Dendritic cell treated with granulocyte-macrophage colony-stimulating factor and Interleukin-4, amounts not matched to agents 40 ng/mL and 50 ng/mL, for 4 days (primary cell): ENCODE data around the gene LDLR.
"Not testable (repeated sequence)": the region's sequence is repeated elsewhere in the genome, so short reads cannot be mapped to it uniquely, and the experiment has no call there.

ENCODE experiments used
- H3K27ac Mint-ChIP-seq: one replicate; pipeline ENCODE4 v1.8.0; 2022; ENCODE audit warnings: mild to moderate bottlenecking, mixed read lengths
- H3K27me3 Mint-ChIP-seq: one replicate; pipeline ENCODE4 v1.8.0; 2022; ENCODE audit warnings: mild to moderate bottlenecking, mixed read lengths
- H3K36me3 Mint-ChIP-seq: one replicate; pipeline ENCODE4 v1.8.0; 2022; ENCODE audit warnings: low read depth, mixed read lengths
- H3K4me1 Mint-ChIP-seq: one replicate; pipeline ENCODE4 v1.8.0; 2022; ENCODE audit warnings: low read depth, mixed read lengths
- H3K4me3 Mint-ChIP-seq: one replicate; pipeline ENCODE4 v1.8.0; 2022; ENCODE audit warnings: mild to moderate bottlenecking, moderate library complexity, mixed read lengths
- H3K9me3 Mint-ChIP-seq: one replicate; pipeline ENCODE4 v1.8.0; 2022; ENCODE audit warnings: mixed read lengths
- intact Hi-C: fragments of 100-400 bp; cut with micrococcal nuclease; formaldehyde crosslinking; loops from one replicate; pipeline ENCODE4 v1.15.0; 2022

LDLR gene

GRCh38 chr19:11102944-11103343 lies 13.7 kb downstream of the LDLR start:
- no peaks in the 10 kb centered on the region for H3K4me1 Mint-ChIP-seq
- H3K27me3 Mint-ChIP-seq, result no peaks in the 10 kb centered on the region
- H3K36me3 Mint-ChIP-seq, result peaks cover 94% of the 10 kb centered on the region

DNA sequence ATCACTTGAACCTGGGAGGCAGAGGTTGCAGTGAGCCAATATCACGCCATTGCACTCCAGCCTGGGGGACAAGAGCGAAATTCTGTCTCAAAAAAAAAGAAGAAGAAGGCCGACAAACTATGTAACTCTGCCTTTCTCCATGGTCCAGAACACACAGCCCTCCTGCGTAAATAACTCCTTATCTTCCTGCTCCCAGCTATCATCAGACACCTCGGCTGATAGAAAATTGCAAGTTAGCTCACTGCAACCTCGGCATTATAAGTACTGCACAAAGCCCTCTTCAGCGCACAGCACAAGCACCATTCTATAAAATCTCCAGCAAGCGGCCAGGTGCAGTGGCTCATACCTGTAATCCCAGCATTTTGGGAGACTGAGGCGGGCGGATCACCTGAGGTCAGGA lies 14.4 kb downstream of the LDLR start:
- H3K4me3 Mint-ChIP-seq, H3K9me3 Mint-ChIP-seq, H3K27ac Mint-ChIP-seq, H3K4me1 Mint-ChIP-seq, H3K27me3 Mint-ChIP-seq, intact Hi-C loops: not testable (repeated sequence)
- peaks cover 99% of the 10 kb centered on the region for H3K36me3 Mint-ChIP-seq

More at GRCh38 chr19:11102944-11103343, 13.7 kb downstream of the LDLR start:
- no peaks in the 10 kb centered on the region for H3K9me3 Mint-ChIP-seq
- intact Hi-C loops, result no loop called here
- H3K4me3 Mint-ChIP-seq, result no peak overlapping the region
- H3K27ac Mint-ChIP-seq, result no peak overlapping the region

DNA sequence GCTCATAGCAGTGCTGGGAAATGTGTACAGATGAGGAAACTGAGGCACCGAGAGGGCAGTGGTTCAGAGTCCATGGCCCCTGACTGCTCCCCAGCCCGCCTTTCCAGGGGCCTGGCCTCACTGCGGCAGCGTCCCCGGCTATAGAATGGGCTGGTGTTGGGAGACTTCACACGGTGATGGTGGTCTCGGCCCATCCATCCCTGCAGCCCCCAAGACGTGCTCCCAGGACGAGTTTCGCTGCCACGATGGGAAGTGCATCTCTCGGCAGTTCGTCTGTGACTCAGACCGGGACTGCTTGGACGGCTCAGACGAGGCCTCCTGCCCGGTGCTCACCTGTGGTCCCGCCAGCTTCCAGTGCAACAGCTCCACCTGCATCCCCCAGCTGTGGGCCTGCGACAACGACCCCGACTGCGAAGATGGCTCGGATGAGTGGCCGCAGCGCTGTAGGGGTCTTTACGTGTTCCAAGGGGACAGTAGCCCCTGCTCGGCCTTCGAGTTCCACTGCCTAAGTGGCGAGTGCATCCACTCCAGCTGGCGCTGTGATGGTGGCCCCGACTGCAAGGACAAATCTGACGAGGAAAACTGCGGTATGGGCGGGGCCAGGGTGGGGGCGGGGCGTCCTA lies 15.9 kb downstream of the LDLR start:
- Mint-ChIP-seq H3K4me3 (no peak overlapping the region), H3K9me3 (no peaks in the 10 kb centered on the region), H3K27ac (no peak overlapping the region), H3K4me1 (no peaks in the 10 kb centered on the region), H3K36me3 (peaks cover 99% of the 10 kb centered on the region), H3K27me3 (no peaks in the 10 kb centered on the region)
- intact Hi-C loops, result no loop called here

- no peak overlapping the region for H3K4me3 Mint-ChIP-seq
- no peaks in the 10 kb centered on the region for H3K27me3 Mint-ChIP-seq
- peaks cover 100% of the 10 kb centered on the region for H3K36me3 Mint-ChIP-seq
- H3K4me1 Mint-ChIP-seq, result no peaks in the 10 kb centered on the region
- H3K9me3 Mint-ChIP-seq, result no peaks in the 10 kb centered on the region
- H3K27ac Mint-ChIP-seq, result no peak overlapping the region
- intact Hi-C loops, result no loop called here
These were observed 17.2 kb downstream of the LDLR start for GRCh38 chr19:11106477-11106876.

GRCh38 chr19:11108746-11109145 lies 19.5 kb downstream of the LDLR start:
- H3K9me3 Mint-ChIP-seq, result no peaks in the 10 kb centered on the region
- H3K27ac Mint-ChIP-seq, result no peak overlapping the region
- no peaks in the 10 kb centered on the region for H3K4me1 Mint-ChIP-seq
- H3K27me3 Mint-ChIP-seq, result no peaks in the 10 kb centered on the region
- peaks cover 100% of the 10 kb centered on the region for H3K36me3 Mint-ChIP-seq
- intact Hi-C loops, result no loop called here
- H3K4me3 Mint-ChIP-seq, result no peak overlapping the region

DNA sequence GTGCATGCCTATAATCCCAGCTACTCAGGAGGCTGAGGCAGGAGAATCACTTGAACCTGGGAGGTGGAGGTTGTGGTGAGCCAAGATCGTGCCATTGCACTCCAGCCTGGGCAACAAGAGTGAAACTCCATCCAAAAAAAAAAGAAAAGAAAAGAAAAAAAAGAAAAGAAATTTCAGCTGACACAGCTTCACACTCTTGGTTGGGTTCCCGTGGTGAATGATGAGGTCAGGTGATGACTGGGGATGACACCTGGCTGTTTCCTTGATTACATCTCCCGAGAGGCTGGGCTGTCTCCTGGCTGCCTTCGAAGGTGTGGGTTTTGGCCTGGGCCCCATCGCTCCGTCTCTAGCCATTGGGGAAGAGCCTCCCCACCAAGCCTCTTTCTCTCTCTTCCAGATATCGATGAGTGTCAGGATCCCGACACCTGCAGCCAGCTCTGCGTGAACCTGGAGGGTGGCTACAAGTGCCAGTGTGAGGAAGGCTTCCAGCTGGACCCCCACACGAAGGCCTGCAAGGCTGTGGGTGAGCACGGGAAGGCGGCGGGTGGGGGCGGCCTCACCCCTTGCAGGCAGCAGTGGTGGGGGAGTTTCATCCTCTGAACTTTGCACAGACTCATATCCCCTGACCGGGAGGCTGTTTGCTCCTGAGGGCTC lies 22.0 kb downstream of the LDLR start:
- H3K27ac Mint-ChIP-seq, result no peak overlapping the region
- H3K27me3 Mint-ChIP-seq, result no peaks in the 10 kb centered on the region
- H3K4me3 Mint-ChIP-seq, result no peak overlapping the region
- intact Hi-C loops, result loop anchor here (5.0 kb wide), 1 partner anchor 74 kb away; no protein-coding TSS in a partner anchor
- H3K4me1 Mint-ChIP-seq, result no peaks in the 10 kb centered on the region
- H3K36me3 Mint-ChIP-seq, result peaks cover 100% of the 10 kb centered on the region
- no peaks in the 10 kb centered on the region for H3K9me3 Mint-ChIP-seq

GRCh38 chr19:11111771-11112144 lies 22.5 kb downstream of the LDLR start:
- Mint-ChIP-seq H3K9me3 (no peaks in the 10 kb centered on the region), H3K4me3 (no peak overlapping the region), H3K27ac (no peak overlapping the region), H3K36me3 (peaks cover 100% of the 10 kb centered on the region), H3K4me1 (no peaks in the 10 kb centered on the region), H3K27me3 (no peaks in the 10 kb centered on the region)
- intact Hi-C loops, result loop anchor here (5.0 kb wide), 1 partner anchor 74 kb away; no protein-coding TSS in a partner anchor

DNA sequence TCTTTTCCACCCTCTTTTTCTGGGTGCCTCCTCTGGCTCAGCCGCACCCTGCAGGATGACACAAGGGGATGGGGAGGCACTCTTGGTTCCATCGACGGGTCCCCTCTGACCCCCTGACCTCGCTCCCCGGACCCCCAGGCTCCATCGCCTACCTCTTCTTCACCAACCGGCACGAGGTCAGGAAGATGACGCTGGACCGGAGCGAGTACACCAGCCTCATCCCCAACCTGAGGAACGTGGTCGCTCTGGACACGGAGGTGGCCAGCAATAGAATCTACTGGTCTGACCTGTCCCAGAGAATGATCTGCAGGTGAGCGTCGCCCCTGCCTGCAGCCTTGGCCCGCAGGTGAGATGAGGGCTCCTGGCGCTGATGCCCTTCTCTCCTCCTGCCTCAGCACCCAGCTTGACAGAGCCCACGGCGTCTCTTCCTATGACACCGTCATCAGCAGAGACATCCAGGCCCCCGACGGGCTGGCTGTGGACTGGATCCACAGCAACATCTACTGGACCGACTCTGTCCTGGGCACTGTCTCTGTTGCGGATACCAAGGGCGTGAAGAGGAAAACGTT lies 24.0 kb downstream of the LDLR start:
- Mint-ChIP-seq H3K4me1 (no peaks in the 10 kb centered on the region), H3K9me3 (no peaks in the 10 kb centered on the region), H3K36me3 (peaks cover 100% of the 10 kb centered on the region), H3K27me3 (no peaks in the 10 kb centered on the region), H3K4me3 (no peak overlapping the region), H3K27ac (no peak overlapping the region)
- intact Hi-C loops, result loop anchor here (5.0 kb wide), 1 partner anchor 76 kb away; no protein-coding TSS in a partner anchor

DNA sequence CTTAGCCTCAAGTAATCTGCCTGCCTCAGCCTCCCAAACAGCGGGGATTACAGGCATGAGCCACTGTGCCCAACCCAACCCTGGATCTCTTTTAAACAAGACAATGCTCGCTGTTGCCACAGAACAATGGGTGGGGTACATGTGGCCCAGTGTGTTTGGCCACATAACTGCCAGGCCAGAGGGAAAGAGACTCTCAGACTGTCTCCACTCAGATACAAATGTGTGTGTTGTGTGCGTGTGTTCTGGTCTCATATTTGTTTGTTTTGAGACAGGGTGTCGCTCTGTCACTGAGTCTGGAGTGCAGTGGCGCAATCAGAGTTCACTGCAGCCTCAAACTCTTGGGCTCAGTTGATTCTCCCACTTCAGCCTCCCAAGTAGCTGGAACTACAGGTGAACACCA lies 25.8 kb downstream of the LDLR start:
- Mint-ChIP-seq H3K4me1 (no peaks in the 10 kb centered on the region), H3K27me3 (no peaks in the 10 kb centered on the region), H3K4me3 (no peak overlapping the region), H3K36me3 (peaks cover 100% of the 10 kb centered on the region), H3K9me3 (no peaks in the 10 kb centered on the region), H3K27ac (no peak overlapping the region)
- intact Hi-C loops, result no loop called here

DNA sequence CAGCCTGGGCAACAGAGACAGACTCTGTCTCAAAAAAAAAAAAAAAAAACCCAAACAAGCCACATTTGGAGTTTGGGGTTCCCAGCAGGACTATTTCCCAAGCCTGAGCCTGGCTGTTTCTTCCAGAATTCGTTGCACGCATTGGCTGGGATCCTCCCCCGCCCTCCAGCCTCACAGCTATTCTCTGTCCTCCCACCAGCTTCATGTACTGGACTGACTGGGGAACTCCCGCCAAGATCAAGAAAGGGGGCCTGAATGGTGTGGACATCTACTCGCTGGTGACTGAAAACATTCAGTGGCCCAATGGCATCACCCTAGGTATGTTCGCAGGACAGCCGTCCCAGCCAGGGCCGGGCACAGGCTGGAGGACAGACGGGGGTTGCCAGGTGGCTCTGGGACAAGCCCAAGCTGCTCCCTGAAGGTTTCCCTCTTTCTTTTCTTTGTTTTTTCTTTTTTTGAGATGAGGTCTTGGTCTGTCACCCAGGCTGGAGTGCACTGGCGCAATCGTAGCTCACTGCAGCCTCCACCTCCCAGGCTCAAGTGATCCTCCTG lies 26.7 kb downstream of the LDLR start:
- no peak overlapping the region for H3K4me3 Mint-ChIP-seq
- H3K27ac Mint-ChIP-seq, result no peak overlapping the region
- peaks cover 100% of the 10 kb centered on the region for H3K36me3 Mint-ChIP-seq
- H3K9me3 Mint-ChIP-seq, result no peaks in the 10 kb centered on the region
- intact Hi-C loops, result no loop called here
- no peaks in the 10 kb centered on the region for H3K4me1 Mint-ChIP-seq
- H3K27me3 Mint-ChIP-seq, result no peaks in the 10 kb centered on the region

DNA sequence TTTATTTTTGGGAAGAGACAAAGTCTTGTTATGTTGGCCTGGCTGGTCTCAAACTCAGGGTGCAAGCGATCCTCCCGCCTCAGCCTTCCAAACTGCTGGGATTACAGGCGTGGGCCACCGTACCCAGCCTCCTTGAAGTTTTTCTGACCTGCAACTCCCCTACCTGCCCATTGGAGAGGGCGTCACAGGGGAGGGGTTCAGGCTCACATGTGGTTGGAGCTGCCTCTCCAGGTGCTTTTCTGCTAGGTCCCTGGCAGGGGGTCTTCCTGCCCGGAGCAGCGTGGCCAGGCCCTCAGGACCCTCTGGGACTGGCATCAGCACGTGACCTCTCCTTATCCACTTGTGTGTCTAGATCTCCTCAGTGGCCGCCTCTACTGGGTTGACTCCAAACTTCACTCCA lies 27.2 kb downstream of the LDLR start:
- Mint-ChIP-seq H3K27ac (no peak overlapping the region), H3K9me3 (no peaks in the 10 kb centered on the region), H3K4me3 (no peak overlapping the region), H3K36me3 (peaks cover 100% of the 10 kb centered on the region), H3K4me1 (no peaks in the 10 kb centered on the region), H3K27me3 (no peaks in the 10 kb centered on the region)
- intact Hi-C loops, result no loop called here

- intact Hi-C loops, result not testable (repeated sequence)
These were observed 32.7 kb downstream of the LDLR start for GRCh38 chr19:11121963-11122362.

GRCh38 chr19:11123114-11123513 lies 33.9 kb downstream of the LDLR start:
- no peak overlapping the region for H3K27ac Mint-ChIP-seq
- H3K4me1 Mint-ChIP-seq, result no peaks in the 10 kb centered on the region
- H3K36me3 Mint-ChIP-seq, result peaks cover 95% of the 10 kb centered on the region

More at GRCh38 chr19:11121963-11122362, 32.7 kb downstream of the LDLR start:
- not testable (repeated sequence) for H3K4me1 Mint-ChIP-seq, H3K27ac Mint-ChIP-seq, H3K4me3 Mint-ChIP-seq, H3K27me3 Mint-ChIP-seq, H3K9me3 Mint-ChIP-seq
- peaks cover 95% of the 10 kb centered on the region for H3K36me3 Mint-ChIP-seq

DNA sequence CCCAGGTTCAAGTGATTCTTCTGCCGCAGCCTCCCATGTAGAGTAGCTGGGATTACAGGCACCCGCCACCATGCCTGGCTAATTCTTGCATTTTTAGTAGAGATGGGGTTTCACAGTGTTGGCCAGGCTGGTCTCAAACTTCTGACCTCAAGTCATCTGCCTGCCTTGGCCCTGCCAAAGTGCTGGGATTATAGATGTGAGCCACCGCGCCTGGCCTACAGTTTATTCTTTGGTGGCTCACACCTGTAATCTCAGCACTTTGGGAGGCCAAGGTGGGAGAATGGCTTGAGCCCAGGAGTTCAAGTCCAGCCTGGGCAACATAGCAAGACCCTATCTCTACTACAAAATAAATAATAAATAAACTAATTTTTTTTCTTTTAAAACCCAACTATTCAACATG lies 34.9 kb downstream of the LDLR start:
- H3K4me3 Mint-ChIP-seq, intact Hi-C loops, H3K9me3 Mint-ChIP-seq, H3K4me1 Mint-ChIP-seq, H3K27ac Mint-ChIP-seq, H3K27me3 Mint-ChIP-seq: not testable (repeated sequence)
- H3K36me3 Mint-ChIP-seq, result peaks cover 95% of the 10 kb centered on the region

More at GRCh38 chr19:11123114-11123513, 33.9 kb downstream of the LDLR start:
- intact Hi-C loops, result no loop called here
- Mint-ChIP-seq H3K4me3 (no peak overlapping the region), H3K9me3 (no peaks in the 10 kb centered on the region), H3K27me3 (no peaks in the 10 kb centered on the region)
